HepG2 (cell line): Measurements from ENCODE around the gene PSENEN. TPM values are rescaled to one million over a fixed set of nuclear protein-coding genes. Genes with fewer than 3 reads are reported as not detected.

Experiments used
- CTCF ChIP-seq: sonication (generic); formaldehyde crosslinking; IDR thresholded peaks from 2 replicates; pipeline ENCODE4 v1.5.0; 2020; ENCODE audit warnings: mild to moderate bottlenecking, missing genetic modification reagents, moderate library complexity
- DDIT3 ChIP-seq: sonication (generic); formaldehyde crosslinking; IDR thresholded peaks from 2 replicates; pipeline ENCODE4 v1.4.0; 2020; ENCODE audit warnings: mild to moderate bottlenecking, missing genetic modification reagents
- GPBP1L1 ChIP-seq: sonication (generic); formaldehyde crosslinking; IDR thresholded peaks from 2 replicates; pipeline ENCODE4 v1.5.0; 2020; ENCODE audit warnings: mild to moderate bottlenecking, missing genetic modification reagents
- KDM4B ChIP-seq: sonication (generic); formaldehyde crosslinking; IDR thresholded peaks from 2 replicates; pipeline ENCODE4 v1.4.0; 2020; ENCODE audit warnings: missing genetic modification reagents
- NAIF1 ChIP-seq: sonication (generic); formaldehyde crosslinking; IDR thresholded peaks from 2 replicates; pipeline ENCODE4 v1.5.0; 2020; ENCODE audit warnings: mild to moderate bottlenecking, missing genetic modification reagents, borderline replicate concordance
- NCOA1 ChIP-seq: sonication (generic); formaldehyde crosslinking; IDR thresholded peaks from 2 replicates; pipeline ENCODE4 v1.9.0; 2021; ENCODE audit warnings: missing genetic modification reagents
- POLR2AphosphoS2 ChIP-seq: IDR thresholded peaks from 2 replicates; pipeline ENCODE4 v1.6.1; 2011; ENCODE audit warnings: low read depth, low read length, improper control_type of control experiment
- TRIM24 ChIP-seq: sonication (generic); formaldehyde crosslinking; IDR thresholded peaks from 2 replicates; pipeline ENCODE4 v1.8.0; 2022; ENCODE audit warnings: mild to moderate bottlenecking, missing genetic modification reagents
- TSC22D2 ChIP-seq: sonication (generic); formaldehyde crosslinking; IDR thresholded peaks from 2 replicates; pipeline ENCODE4 v1.5.1; 2020; ENCODE audit warnings: missing genetic modification reagents, mild to moderate bottlenecking, borderline replicate concordance
- ZBTB20 ChIP-seq: sonication (generic); formaldehyde crosslinking; IDR thresholded peaks from 2 replicates; pipeline ENCODE4 v1.8.1; 2023; ENCODE audit warnings: missing genetic modification reagents, low read depth, mild to moderate bottlenecking, borderline replicate concordance
- ZNF234 ChIP-seq: sonication (generic); formaldehyde crosslinking; conservative IDR thresholded peaks from 2 replicates; pipeline ENCODE4 v1.5.1; 2020; ENCODE audit warnings: mild to moderate bottlenecking, missing genetic modification reagents
- ZNF30 ChIP-seq: sonication (generic); formaldehyde crosslinking; IDR thresholded peaks from 2 replicates; pipeline ENCODE4 v1.5.0; 2020; ENCODE audit warnings: mild to moderate bottlenecking, missing genetic modification reagents
- ZNF414 ChIP-seq: sonication (generic); formaldehyde crosslinking; IDR thresholded peaks from 2 replicates; pipeline ENCODE4 v1.5.0; 2020; ENCODE audit warnings: missing genetic modification reagents
- ZNF44 ChIP-seq: sonication (generic); formaldehyde crosslinking; IDR thresholded peaks from 2 replicates; pipeline ENCODE4 v1.5.1; 2020; ENCODE audit warnings: mild to moderate bottlenecking, missing genetic modification reagents
- ZNF672 ChIP-seq: sonication (generic); formaldehyde crosslinking; IDR thresholded peaks from 2 replicates; pipeline ENCODE4 v1.8.1; 2022; ENCODE audit warnings: missing genetic modification reagents
- ZNF7 ChIP-seq: IDR thresholded peaks from 2 replicates; pipeline ENCODE4 v1.6.1; 2016; ENCODE audit warnings: missing biosample characterization, missing genetic modification reagents
- ZSCAN12 ChIP-seq: sonication (generic); formaldehyde crosslinking; IDR thresholded peaks from 2 replicates; pipeline ENCODE4 v1.9.0; 2021; ENCODE audit warnings: mild to moderate bottlenecking, missing genetic modification reagents
- polyA plus RNA-seq, 8 experiments: library from polyadenylated mRNA; depleted of rRNA in 3 of 8; stranded (reverse) in 7 of 8; unstranded in 1 of 8; fragments of >200 nt; fragmentation: Illumina TruSeq in 4 of 8; extraction: Trizol in 4 of 8; gene quantifications; 2 replicates each; pipeline versions ENCODE4 v1.2.1 to v1.2.3, GENCODE V29; 2011 to 2016; ENCODE audit warnings: low read depth in 4 of 8, missing spikeins in 1 of 8, mixed read lengths in 1 of 8; ENCODE audit not compliant: insufficient read depth in 1 of 8
- total RNA-seq, 5 experiments: library from RNA; depleted of rRNA; stranded (reverse); fragments of >200 nt; fragmentation: Illumina TruSeq; extraction: Trizol; gene quantifications; 2 replicates each; pipeline ENCODE4 v1.2.3, GENCODE V29; 2016; ENCODE audit warnings: low read depth in 1 of 5
- TF ChIP-seq, protein P1 (sequence below): sonication (generic); formaldehyde crosslinking; IDR thresholded peaks from 2 replicates; pipeline ENCODE4 v1.5.0; 2020; ENCODE audit warnings: mild to moderate bottlenecking, missing genetic modification reagents, borderline replicate concordance

The PSENEN gene
- total and polyA plus RNA-seq, 2 of the 13 experiments (the other 11 are each of a cell fraction or from before 2014, with no cell fraction given), result 16.9 to 34.2 TPM

DNA sequence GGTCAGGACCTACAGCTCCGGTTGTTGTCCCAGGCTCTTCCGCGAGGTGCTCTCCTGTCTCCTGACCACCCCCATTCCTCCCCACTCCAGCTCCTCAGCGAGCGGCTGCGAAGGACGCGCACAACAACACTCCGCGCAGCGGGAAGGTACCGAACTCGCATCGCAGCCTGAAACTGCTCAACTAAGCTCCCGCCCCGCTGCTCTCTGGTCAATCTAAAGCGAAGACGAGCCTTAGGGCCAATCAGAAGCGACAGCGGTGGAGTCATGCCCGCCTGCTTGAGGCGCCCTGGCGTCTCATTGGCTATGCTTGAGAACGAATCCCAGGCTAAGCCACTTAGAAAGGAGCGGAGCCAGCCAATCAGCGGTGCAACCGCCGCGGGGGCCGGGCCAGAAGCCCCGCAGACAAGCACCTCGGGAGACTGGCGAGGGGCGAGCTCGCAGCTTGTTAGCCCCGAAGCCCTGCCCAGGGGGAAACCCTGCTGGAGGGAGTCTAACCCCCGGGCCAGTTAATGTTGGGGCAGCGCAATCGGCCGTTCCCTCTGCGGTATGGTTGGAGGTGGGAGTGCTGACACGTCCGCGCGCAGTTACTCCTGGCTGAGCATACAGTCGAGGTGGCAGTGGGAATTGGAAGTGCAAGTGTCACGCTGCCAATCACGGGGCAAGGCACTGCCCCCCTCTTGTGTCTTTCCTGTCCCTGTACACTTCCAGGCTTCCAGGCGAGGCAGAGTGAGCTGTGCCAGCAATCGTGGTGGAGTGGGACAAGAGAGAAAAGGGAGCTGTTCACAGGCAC lies 43.0 kb upstream of the PSENEN start (continued):
- TF ChIP-seq ZNF7 (CRISPR knock-in tag), result no peak
- no peak for TF ChIP-seq ZNF672 (CRISPR knock-in tag)
- TF ChIP-seq TRIM24 (CRISPR knock-in tag), result no peak
- no peak for TF ChIP-seq NAIF1 (CRISPR knock-in tag)
- TF ChIP-seq ZNF414 (CRISPR knock-in tag), result peak; percentile 36; the same call in 1 of the 2 replicates
- TF ChIP-seq ZNF30 (CRISPR knock-in tag), result peak; percentile 60; the same call in 1 of the 2 replicates
- TF ChIP-seq KDM4B (CRISPR knock-in tag), result no peak; the same call in 1 of the 2 replicates
- TF ChIP-seq TSC22D2 (CRISPR knock-in tag), result no peak
- peak; percentile 22; the same call in 1 of the 2 replicates for TF ChIP-seq CTCF (CRISPR knock-in tag)
- no peak for TF ChIP-seq ZSCAN12 (CRISPR knock-in tag)
- no peak for TF ChIP-seq NCOA1 (CRISPR knock-in tag)
- 0 out of 2 replicates have a peak, but pooled peaks have one; percentile 59 for TF ChIP-seq ZNF44 (CRISPR knock-in tag)
- no peak for TF ChIP-seq ZNF234 (CRISPR knock-in tag)
- TF ChIP-seq GPBP1L1 (CRISPR knock-in tag), result no peak
- TF ChIP-seq POLR2AphosphoS2, result no peak
- TF ChIP-seq, protein P1, sequence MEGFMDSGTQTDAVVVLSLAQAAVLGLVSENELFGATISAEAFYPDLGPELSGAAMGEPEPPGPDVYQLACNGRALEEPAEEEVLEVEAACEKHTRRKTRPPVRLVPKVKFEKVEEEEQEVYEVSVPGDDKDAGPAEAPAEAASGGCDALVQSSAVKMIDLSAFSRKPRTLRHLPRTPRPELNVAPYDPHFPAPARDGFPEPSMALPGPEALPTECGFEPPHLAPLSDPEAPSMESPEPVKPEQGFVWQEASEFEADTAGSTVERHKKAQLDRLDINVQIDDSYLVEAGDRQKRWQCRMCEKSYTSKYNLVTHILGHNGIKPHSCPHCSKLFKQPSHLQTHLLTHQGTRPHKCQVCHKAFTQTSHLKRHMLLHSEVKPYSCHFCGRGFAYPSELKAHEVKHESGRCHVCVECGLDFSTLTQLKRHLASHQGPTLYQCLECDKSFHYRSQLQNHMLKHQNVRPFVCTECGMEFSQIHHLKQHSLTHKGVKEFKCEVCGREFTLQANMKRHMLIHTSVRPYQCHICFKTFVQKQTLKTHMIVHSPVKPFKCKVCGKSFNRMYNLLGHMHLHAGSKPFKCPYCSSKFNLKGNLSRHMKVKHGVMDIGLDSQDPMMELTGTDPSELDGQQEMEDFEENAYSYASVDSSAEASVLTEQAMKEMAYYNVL (CRISPR knock-in tag), result no peak
- TF ChIP-seq DDIT3, result no peak
- TF ChIP-seq ZBTB20, result no peak
